Ishikawa (cell line): ENCODE measurements around the gene CORIN.

ENCODE experiments used
- CEBPB ChIP-seq: IDR thresholded peaks from 2 replicates; pipeline ENCODE4 v1.6.1; 2012
- CREB1 ChIP-seq: IDR thresholded peaks from 2 replicates; pipeline ENCODE4 v1.6.1; 2012; ENCODE audit warnings: low read depth
- EGR1 ChIP-seq: IDR thresholded peaks from 2 replicates; pipeline ENCODE4 v1.6.1; 2012
- EP300 ChIP-seq: IDR thresholded peaks from 2 replicates; pipeline ENCODE4 v1.6.1; 2012; ENCODE audit warnings: borderline replicate concordance
- FOXM1 ChIP-seq: IDR thresholded peaks from 2 replicates; pipeline ENCODE4 v1.6.1; 2012; ENCODE audit warnings: low read depth, borderline replicate concordance
- MAX ChIP-seq: IDR thresholded peaks from 2 replicates; pipeline ENCODE4 v1.6.1; 2012
- NFIC ChIP-seq: IDR thresholded peaks from 2 replicates; pipeline ENCODE4 v1.6.1; 2012
- RAD21 ChIP-seq: IDR thresholded peaks from 2 replicates; pipeline ENCODE4 v1.6.1; 2012; ENCODE audit warnings: low read depth
- TAF1 ChIP-seq: IDR thresholded peaks from 2 replicates; pipeline ENCODE4 v1.6.1; 2012; ENCODE audit warnings: low read depth, mild to moderate bottlenecking
- TCF12 ChIP-seq: IDR thresholded peaks from 2 replicates; pipeline ENCODE4 v1.6.1; 2012; ENCODE audit warnings: low read depth
- TEAD4 ChIP-seq: IDR thresholded peaks from 2 replicates; pipeline ENCODE4 v1.6.1; 2012
- YY1 ChIP-seq: IDR thresholded peaks from 2 replicates; pipeline ENCODE4 v1.6.1; 2012; ENCODE audit warnings: low read depth
- TF ChIP-seq, protein P1 (sequence below): IDR thresholded peaks from 2 replicates; pipeline ENCODE4 v1.6.1; 2012; ENCODE audit warnings: low read depth, mild to moderate bottlenecking
- TF ChIP-seq, protein P2 (sequence below): IDR thresholded peaks from 2 replicates; pipeline ENCODE4 v1.6.1; 2012

DNA sequence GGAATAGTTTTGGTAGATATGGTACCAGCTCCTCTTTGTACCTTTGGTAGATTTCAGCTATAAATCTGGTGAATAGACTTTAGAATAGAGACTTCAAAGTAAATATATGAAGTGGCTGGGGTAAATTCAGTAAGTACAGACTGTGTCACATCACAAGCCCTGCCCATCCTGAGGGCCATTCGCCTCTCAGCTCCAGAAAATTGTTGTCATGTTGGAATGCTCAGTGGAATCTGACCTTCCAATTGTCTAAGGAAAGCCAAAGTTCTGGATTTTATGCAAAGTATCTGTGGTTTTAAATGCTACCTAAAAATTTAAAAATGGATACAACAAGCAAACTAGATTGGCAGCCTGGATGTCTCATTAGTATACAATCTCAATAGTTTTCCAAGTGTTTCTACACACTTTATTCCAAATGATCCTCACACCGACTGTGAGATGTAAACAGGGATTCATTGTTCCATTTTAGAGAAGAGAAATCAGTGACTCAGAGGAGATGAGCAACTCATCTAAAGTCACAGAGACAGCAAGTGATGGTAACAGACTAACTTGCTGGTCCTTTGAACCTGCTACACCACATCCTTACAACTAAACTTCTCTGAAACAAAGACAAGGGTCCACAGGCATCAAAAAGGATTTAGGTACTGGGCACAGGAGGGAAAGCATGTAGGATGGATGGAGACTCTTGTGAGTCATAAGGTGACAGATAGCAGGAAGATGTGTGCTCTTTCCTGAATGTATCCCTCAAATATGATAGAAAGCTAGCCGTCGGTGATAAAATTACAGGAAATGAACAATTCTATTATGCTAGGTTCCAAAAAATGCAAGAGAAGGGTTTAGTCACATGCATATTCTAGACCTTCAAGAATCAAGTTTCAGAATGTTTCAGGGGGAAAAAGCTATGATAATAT is 225.5 kb downstream of the CORIN start:
- TF ChIP-seq EGR1: no peak
- no peak for TF ChIP-seq TAF1
- no peak for TF ChIP-seq FOXM1
- TF ChIP-seq NFIC: no peak
- no peak for TF ChIP-seq YY1
- TF ChIP-seq MAX: no peak
- no peak for TF ChIP-seq TCF12
- TF ChIP-seq, protein P1, sequence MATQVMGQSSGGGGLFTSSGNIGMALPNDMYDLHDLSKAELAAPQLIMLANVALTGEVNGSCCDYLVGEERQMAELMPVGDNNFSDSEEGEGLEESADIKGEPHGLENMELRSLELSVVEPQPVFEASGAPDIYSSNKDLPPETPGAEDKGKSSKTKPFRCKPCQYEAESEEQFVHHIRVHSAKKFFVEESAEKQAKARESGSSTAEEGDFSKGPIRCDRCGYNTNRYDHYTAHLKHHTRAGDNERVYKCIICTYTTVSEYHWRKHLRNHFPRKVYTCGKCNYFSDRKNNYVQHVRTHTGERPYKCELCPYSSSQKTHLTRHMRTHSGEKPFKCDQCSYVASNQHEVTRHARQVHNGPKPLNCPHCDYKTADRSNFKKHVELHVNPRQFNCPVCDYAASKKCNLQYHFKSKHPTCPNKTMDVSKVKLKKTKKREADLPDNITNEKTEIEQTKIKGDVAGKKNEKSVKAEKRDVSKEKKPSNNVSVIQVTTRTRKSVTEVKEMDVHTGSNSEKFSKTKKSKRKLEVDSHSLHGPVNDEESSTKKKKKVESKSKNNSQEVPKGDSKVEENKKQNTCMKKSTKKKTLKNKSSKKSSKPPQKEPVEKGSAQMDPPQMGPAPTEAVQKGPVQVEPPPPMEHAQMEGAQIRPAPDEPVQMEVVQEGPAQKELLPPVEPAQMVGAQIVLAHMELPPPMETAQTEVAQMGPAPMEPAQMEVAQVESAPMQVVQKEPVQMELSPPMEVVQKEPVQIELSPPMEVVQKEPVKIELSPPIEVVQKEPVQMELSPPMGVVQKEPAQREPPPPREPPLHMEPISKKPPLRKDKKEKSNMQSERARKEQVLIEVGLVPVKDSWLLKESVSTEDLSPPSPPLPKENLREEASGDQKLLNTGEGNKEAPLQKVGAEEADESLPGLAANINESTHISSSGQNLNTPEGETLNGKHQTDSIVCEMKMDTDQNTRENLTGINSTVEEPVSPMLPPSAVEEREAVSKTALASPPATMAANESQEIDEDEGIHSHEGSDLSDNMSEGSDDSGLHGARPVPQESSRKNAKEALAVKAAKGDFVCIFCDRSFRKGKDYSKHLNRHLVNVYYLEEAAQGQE: no peak
- TF ChIP-seq CREB1: no peak
- TF ChIP-seq RAD21: no peak
- no peak for TF ChIP-seq EP300
- TF ChIP-seq, protein P2, sequence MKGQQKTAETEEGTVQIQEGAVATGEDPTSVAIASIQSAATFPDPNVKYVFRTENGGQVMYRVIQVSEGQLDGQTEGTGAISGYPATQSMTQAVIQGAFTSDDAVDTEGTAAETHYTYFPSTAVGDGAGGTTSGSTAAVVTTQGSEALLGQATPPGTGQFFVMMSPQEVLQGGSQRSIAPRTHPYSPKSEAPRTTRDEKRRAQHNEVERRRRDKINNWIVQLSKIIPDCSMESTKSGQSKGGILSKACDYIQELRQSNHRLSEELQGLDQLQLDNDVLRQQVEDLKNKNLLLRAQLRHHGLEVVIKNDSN: no peak
- TF ChIP-seq TEAD4: no peak
- no peak for TF ChIP-seq CEBPB
